HepG2 (cell line): ENCODE results near the gene NEGR1. TPM values are rescaled to one million over a fixed set of nuclear protein-coding genes. Genes with fewer than 3 reads are reported as not detected.
A peak's percentile ranks its signal among the peaks of the same experiment; 100 is the strongest.

Source experiments
- ATAC-seq: fragments of 200-7000 bp; cut with Tn5 transposase; 3 replicates; pipeline ENCODE4 v1.9.1; 2020; ENCODE audit warnings: mild to moderate bottlenecking, moderate library complexity
- BruUV-seq: library from RNA; stranded (reverse); fragments of 400-500 nt; replicated peaks from 2 replicates; lab custom pipeline; 2021; lab: Mats Ljungman, UMichigan
- CTCF ChIA-PET: fragments of 300-600 bp; formaldehyde crosslinking; extraction: SDS; loops from one replicate; lab custom pipeline; 2021; ENCODE audit warnings: low total read pairs, inconsistent platforms, low intra/inter-chr PET ratio; lab: Yijun Ruan, JAX
- POLR2A ChIA-PET: fragments of 350-600 bp; sonication (Branson Sonifier 250); formaldehyde crosslinking; loops from one replicate; lab custom pipeline; 2020; ENCODE audit warnings: antibody characterized with exemption, inconsistent platforms; lab: Yijun Ruan, JAX
- DNase-seq: peaks from one replicate; pipeline ENCODE4 v3.0.0-alpha.2; 2015; ENCODE audit warnings: low spot score
- FAIRE-seq: peaks from 3 replicates; lab custom pipeline; 2011; peaks lifted over from hg19 to GRCh38; lab: Jason Lieb, UNC
- H2AFZ ChIP-seq: one replicate; pipeline ENCODE4 v1.6.1; 2011; ENCODE audit warnings: low read length, inconsistent platforms
- H3K27ac ChIP-seq: fragments of 300-600 bp; 3 replicates; pipeline ENCODE4 v1.8.0; 2011; ENCODE audit warnings: mixed run types, mild to moderate bottlenecking, mixed read lengths, low read length, inconsistent platforms; ENCODE audit not compliant: insufficient read depth; ENCODE audit errors: extremely low read length
- H3K27me3 ChIP-seq, 2 experiments: fragments of 200-600 bp in 1 of 2; 2 replicates in 1 of 2; 3 replicates in 1 of 2; pipeline versions ENCODE4 v1.6.0 to v1.8.0; 2011; ENCODE audit warnings: low read length in 2 of 2, mild to moderate bottlenecking in 2 of 2, moderate library complexity in 2 of 2, inconsistent platforms in 1 of 2; ENCODE audit not compliant: insufficient read depth in 2 of 2, control insufficient read depth in 1 of 2
- H3K36me3 ChIP-seq, 2 experiments: fragments of 200-600 bp in 1 of 2; replicated peaks in 1 of 2; 2 replicates in 1 of 2; 3 replicates in 1 of 2; pipeline versions ENCODE4 v1.5.1 to v1.8.0; 2011; ENCODE audit warnings: low read length in 2 of 2, inconsistent platforms in 1 of 2; ENCODE audit not compliant: insufficient read depth in 2 of 2, control insufficient read depth in 1 of 2
- H3K4me1 ChIP-seq: 2 replicates; pipeline ENCODE4 v1.5.1; 2012; ENCODE audit warnings: low read length, inconsistent platforms; ENCODE audit not compliant: insufficient read depth
- H3K4me2 ChIP-seq: 2 replicates; pipeline ENCODE4 v1.6.0; 2011; ENCODE audit warnings: low read depth, low read length, inconsistent platforms
- H3K4me3 ChIP-seq, 3 experiments: fragments of 200-600 bp in 1 of 3; sonication (generic), shearing (Covaris generic) in 1 of 3; replicated peaks in 1 of 3; 2 replicates each; pipeline ENCODE4 v1.5.1; 2011 to 2016; ENCODE audit warnings: low read length in 3 of 3, inconsistent platforms in 2 of 3, low read depth in 2 of 3, mild to moderate bottlenecking in 2 of 3, control low read depth in 1 of 3, mixed read lengths in 1 of 3; ENCODE audit not compliant: insufficient read depth in 1 of 3
- H3K79me2 ChIP-seq: one replicate; pipeline ENCODE4 v1.6.1; 2011; ENCODE audit warnings: low read length, inconsistent platforms; ENCODE audit not compliant: insufficient read depth
- H3K9ac ChIP-seq: 2 replicates; pipeline ENCODE4 v1.6.0; 2011; ENCODE audit warnings: mild to moderate bottlenecking, low read depth, low read length, inconsistent platforms; ENCODE audit not compliant: insufficient read depth
- H3K9me3 ChIP-seq: 2 replicates; pipeline ENCODE4 v1.5.1; 2012; ENCODE audit warnings: mild to moderate bottlenecking, low read length
- H4K20me1 ChIP-seq: 2 replicates; pipeline ENCODE4 v1.6.0; 2011; ENCODE audit warnings: inconsistent platforms, mild to moderate bottlenecking, low read length, moderate library complexity; ENCODE audit not compliant: insufficient read depth
- BCLAF1 ChIP-seq: fragments of 450-650 bp; IDR thresholded peaks from 2 replicates; pipeline ENCODE4 v1.6.1; 2017; ENCODE audit warnings: mild to moderate bottlenecking
- DZIP1 ChIP-seq: sonication (generic); formaldehyde crosslinking; IDR thresholded peaks from 2 replicates; pipeline ENCODE4 v1.5.0; 2020; ENCODE audit warnings: mild to moderate bottlenecking, missing genetic modification reagents
- MAFF ChIP-seq: IDR thresholded peaks from 2 replicates; pipeline ENCODE4 v1.6.1; 2011; ENCODE audit warnings: low read depth, low read length, improper control_type of control experiment
- MAFK ChIP-seq, 2 experiments: IDR thresholded peaks in 1 of 2; conservative IDR thresholded peaks in 1 of 2; 2 replicates each; pipeline ENCODE4 v1.6.1; 2011; ENCODE audit warnings: improper control_type of control experiment in 2 of 2, low read length in 2 of 2
- SP140L ChIP-seq: sonication (generic); formaldehyde crosslinking; IDR thresholded peaks from 2 replicates; pipeline ENCODE4 v1.4.0; 2020; ENCODE audit warnings: missing genetic modification reagents, borderline replicate concordance
- SPEN ChIP-seq: sonication (generic); formaldehyde crosslinking; IDR thresholded peaks from 2 replicates; pipeline ENCODE4 v1.5.1; 2020; ENCODE audit warnings: low read depth, mild to moderate bottlenecking, missing genetic modification reagents
- ZNF512B ChIP-seq: sonication (generic); formaldehyde crosslinking; IDR thresholded peaks from 2 replicates; pipeline ENCODE4 v1.5.1; 2020; ENCODE audit warnings: missing genetic modification reagents, mild to moderate bottlenecking, borderline replicate concordance
- ZNF839 ChIP-seq: sonication (generic); formaldehyde crosslinking; IDR thresholded peaks from 2 replicates; pipeline ENCODE4 v1.4.0; 2020; ENCODE audit warnings: missing genetic modification reagents, mild to moderate bottlenecking, borderline replicate concordance
- WGBS: methylation state at CpG from one replicate; pipeline ENCODE4 v1.1.6; 2017; ENCODE audit warnings: low lambda C conversion rate; 5-methylcytosine and 5-hydroxymethylcytosine counted together
- in situ Hi-C: cut with HindIII; loops from 2 replicates; pipeline ENCODE4 v1.10.0; 2017; ENCODE audit warnings: low pct_unique_long_range_greater_than_20kb; ENCODE audit not compliant: extremely low pct_ligation_motif_present
- intact Hi-C: fragments of 100-400 bp; cut with micrococcal nuclease; formaldehyde crosslinking; loops from one replicate; pipeline ENCODE4 v1.10.0; 2022; ENCODE audit not compliant: unreplicated experiment
- polyA plus RNA-seq, 8 experiments: library from polyadenylated mRNA; depleted of rRNA in 3 of 8; stranded (reverse) in 7 of 8; unstranded in 1 of 8; fragments of >200 nt; fragmentation: Illumina TruSeq in 4 of 8; extraction: Trizol in 4 of 8; gene quantifications; 2 replicates each; pipeline versions ENCODE4 v1.2.1 to v1.2.3, GENCODE V29; 2011 to 2016; ENCODE audit warnings: low read depth in 4 of 8, missing spikeins in 1 of 8, mixed read lengths in 1 of 8; ENCODE audit not compliant: insufficient read depth in 1 of 8
- total RNA-seq, 5 experiments: library from RNA; depleted of rRNA; stranded (reverse); fragments of >200 nt; fragmentation: Illumina TruSeq; extraction: Trizol; gene quantifications; 2 replicates each; pipeline ENCODE4 v1.2.3, GENCODE V29; 2016; ENCODE audit warnings: low read depth in 1 of 5

Gene NEGR1
- total and polyA plus RNA-seq, 2 of the 13 experiments (the other 11 are each of a cell fraction or from before 2014, with no cell fraction given), result not detected

- DNase-seq, result no peak
- H3K9me3 ChIP-seq, result no peaks in the 10 kb centered on the region
- ChIA-PET CTCF (no interaction called here), POLR2A (no interaction called here)
- no peak overlapping the region for H3K4me2 ChIP-seq
- H3K79me2 ChIP-seq, result no peaks in the 10 kb centered on the region
- no TSS peak for BruUV-seq
- no peak overlapping the region for H3K4me3 ChIP-seq
- H3K4me1 ChIP-seq, result no peaks in the 10 kb centered on the region
- no peaks in the 10 kb centered on the region for H3K36me3 ChIP-seq
- in situ Hi-C loops, result no loop called here
- intact Hi-C loops, result no loop called here
- ATAC-seq, result no peak
- H4K20me1 ChIP-seq, result no peaks in the 10 kb centered on the region
- H3K27me3 ChIP-seq, result no peaks in the 10 kb centered on the region
- no peak for FAIRE-seq
- no peak overlapping the region for H3K27ac ChIP-seq
- 47% methylated on average over 2 of the region's 2 CpGs for WGBS
- H2AFZ ChIP-seq, result no peak overlapping the region
- TF ChIP-seq SPEN, result no peak
- TF ChIP-seq ZNF839 (CRISPR knock-in tag), result no peak
- peak; percentile 57 to 77 for TF ChIP-seq MAFK (conservative IDR thresholded peaks at IDR 0.05 in 1 of 2, IDR thresholded peaks at IDR 0.05 in 1 of 2; ENCODE audit: low read length in 2 of 2)
- TF ChIP-seq ZNF512B (CRISPR knock-in tag), result no peak
- no peak for TF ChIP-seq BCLAF1
- peak; percentile 61 for TF ChIP-seq MAFF
- TF ChIP-seq SP140L (CRISPR knock-in tag), result no peak
- no peak for TF ChIP-seq DZIP1 (CRISPR knock-in tag)
- no peak overlapping the region for H3K9ac ChIP-seq
Observed at GRCh38 chr1:72140222-72140621, 142.1 kb downstream of the NEGR1 start.
